ENCODE results near the gene WDR70. TPM values are rescaled to one million over a fixed set of nuclear protein-coding genes. Genes with fewer than 3 reads are reported as not detected.

WDR70 gene
- total RNA-seq, 2 donors from 2014 or later: 16.2 to 27.1 TPM

DNA sequence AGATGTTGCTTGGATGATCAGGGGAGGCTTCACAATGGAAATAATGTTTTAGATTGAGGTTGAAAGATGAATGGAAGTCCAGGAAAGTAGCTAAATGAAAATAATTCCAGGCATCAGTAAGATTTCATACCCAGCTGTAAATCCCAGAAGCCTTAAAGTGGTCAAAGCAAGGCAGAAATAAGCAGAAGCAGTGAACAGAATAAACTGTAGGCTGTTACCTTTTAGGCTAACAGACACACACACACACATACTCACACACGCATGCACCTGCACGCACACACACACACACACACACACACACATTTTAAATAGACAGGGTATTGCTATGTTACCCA is 175.3 kb downstream of the WDR70 start:
- WGBS: 78% methylated on average over 2 of the region's 2 CpGs
- DNase-seq (ENCODE audit: low spot score): no peak
- Histone ChIP-seq H3K4me1 (replicated peaks) (no peaks in the 10 kb centered on the region), H3K27me3 (replicated peaks; ENCODE audit: insufficient read depth) (no peaks in the 10 kb centered on the region), H3K27ac (no peak overlapping the region), H3K36me3 (no peaks in the 10 kb centered on the region), H3K9me3 (no peaks in the 10 kb centered on the region), H3K4me3 (no peak overlapping the region)
- intact Hi-C loops (cut with DNase I): no loop called here
- no peak for TF ChIP-seq CTCF (IDR thresholded peaks at IDR 0.05)
- no peak for TF ChIP-seq POLR2AphosphoS5 (IDR thresholded peaks at IDR 0.05)
- no peak for TF ChIP-seq POLR2A (IDR thresholded peaks at IDR 0.05)

DNA sequence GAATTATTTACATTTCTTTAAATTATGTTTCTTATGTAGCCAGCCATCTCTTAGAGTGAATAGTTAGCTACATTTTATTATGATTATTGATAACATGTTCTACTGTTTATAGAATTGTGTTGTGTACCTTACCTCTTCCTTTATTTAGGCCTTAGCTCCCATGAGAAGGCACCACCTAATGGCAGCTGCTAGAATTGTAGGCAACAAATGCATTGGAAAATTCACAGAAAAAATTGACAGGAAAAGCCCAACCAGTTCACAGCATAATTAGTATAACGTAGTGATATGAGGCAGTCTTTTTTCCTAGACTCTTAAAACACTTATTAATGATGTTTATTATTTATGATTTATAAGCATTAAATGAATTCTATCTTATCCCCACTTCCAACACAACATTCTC is 175.8 kb downstream of the WDR70 start:
- Histone ChIP-seq H3K4me1 (replicated peaks) (no peaks in the 10 kb centered on the region), H3K36me3 (no peaks in the 10 kb centered on the region), H3K27ac (no peak overlapping the region), H3K27me3 (replicated peaks; ENCODE audit: insufficient read depth) (no peaks in the 10 kb centered on the region), H3K9me3 (no peaks in the 10 kb centered on the region), H3K4me3 (no peak overlapping the region)
- intact Hi-C loops (cut with DNase I): no loop called here
- 0% methylated on average over 1 of the region's 1 CpG for WGBS
- TF ChIP-seq POLR2AphosphoS5 (IDR thresholded peaks at IDR 0.05) (no peak), CTCF (IDR thresholded peaks at IDR 0.05) (no peak), POLR2A (IDR thresholded peaks at IDR 0.05) (no peak)
- no peak for DNase-seq (ENCODE audit: low spot score)

DNA sequence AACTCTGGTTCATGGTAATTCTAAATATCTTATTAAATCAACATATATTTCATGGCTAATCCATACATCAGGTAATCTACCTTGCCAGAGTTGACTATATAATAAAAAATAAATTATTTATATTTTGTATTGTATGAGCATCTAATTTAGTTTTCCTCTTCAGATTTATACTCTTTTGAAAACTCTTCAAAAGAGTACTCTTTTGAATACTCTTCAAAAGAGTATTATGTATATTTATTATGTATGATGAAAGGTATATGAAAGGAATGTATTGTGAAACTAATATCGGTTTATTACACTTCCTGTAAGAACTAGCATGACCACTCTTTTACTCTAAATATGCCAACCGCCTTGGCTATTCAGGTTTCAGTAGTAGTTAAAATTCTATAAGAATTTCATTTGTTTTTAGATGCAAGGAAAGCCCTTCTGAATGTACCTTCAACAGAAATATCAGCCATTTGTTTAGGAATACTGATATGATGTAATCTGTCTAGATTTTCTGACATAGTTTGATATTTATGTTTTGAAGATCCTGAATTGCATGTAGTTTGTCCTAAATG is 178.7 kb downstream of the WDR70 start:
- Histone ChIP-seq H3K4me1 (replicated peaks) (no peaks in the 10 kb centered on the region), H3K27me3 (replicated peaks; ENCODE audit: insufficient read depth) (no peaks in the 10 kb centered on the region), H3K36me3 (no peaks in the 10 kb centered on the region), H3K27ac (no peak overlapping the region), H3K9me3 (no peaks in the 10 kb centered on the region), H3K4me3 (no peak overlapping the region)
- DNase-seq (ENCODE audit: low spot score): no peak
- WGBS: 79% methylated on average over 2 of the region's 2 CpGs
- TF ChIP-seq CTCF (IDR thresholded peaks at IDR 0.05) (no peak), POLR2A (IDR thresholded peaks at IDR 0.05) (no peak), POLR2AphosphoS5 (IDR thresholded peaks at IDR 0.05) (no peak)
- intact Hi-C loops (cut with DNase I): no loop called here

DNA sequence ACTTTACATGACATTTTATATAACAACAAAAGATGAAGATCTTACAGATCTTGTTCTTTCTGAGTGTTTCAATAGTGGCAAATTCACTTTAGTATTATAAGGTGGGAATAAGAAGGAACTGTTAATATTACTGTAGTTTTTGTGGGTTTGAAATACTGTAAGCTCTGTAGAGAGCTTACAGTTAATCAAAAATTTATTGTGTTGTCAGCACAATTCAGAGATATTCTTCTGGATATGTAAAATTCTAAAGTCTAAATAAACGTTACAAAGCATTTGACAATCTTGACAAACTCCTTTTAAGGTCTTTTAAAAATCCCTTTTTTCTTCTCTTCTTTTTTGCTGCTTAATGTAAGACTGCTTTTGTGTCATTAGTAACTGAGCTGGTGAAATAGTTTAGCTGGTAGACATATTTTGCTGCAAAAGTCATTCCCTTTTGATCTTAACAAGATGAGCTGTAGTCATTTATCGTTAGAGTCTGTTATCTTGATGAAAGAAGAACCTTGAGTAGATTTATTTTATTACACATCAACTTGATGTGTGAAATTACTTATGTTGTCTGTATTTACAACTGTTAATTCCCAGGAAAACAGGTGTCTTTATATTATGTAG is 186.0 kb downstream of the WDR70 start:
- Histone ChIP-seq H3K9me3 (no peaks in the 10 kb centered on the region), H3K27me3 (replicated peaks; ENCODE audit: insufficient read depth) (no peaks in the 10 kb centered on the region), H3K36me3 (no peaks in the 10 kb centered on the region), H3K27ac (no peak overlapping the region), H3K4me3 (no peak overlapping the region), H3K4me1 (replicated peaks) (no peaks in the 10 kb centered on the region)
- intact Hi-C loops (cut with DNase I): no loop called here
- 47% methylated on average over 2 of the region's 2 CpGs for WGBS
- no peak for TF ChIP-seq CTCF (IDR thresholded peaks at IDR 0.05)
- TF ChIP-seq POLR2A (IDR thresholded peaks at IDR 0.05): no peak
- no peak for TF ChIP-seq POLR2AphosphoS5 (IDR thresholded peaks at IDR 0.05)
- no peak for DNase-seq (ENCODE audit: low spot score)

- DNase-seq (ENCODE audit: low spot score): no peak
- intact Hi-C loops (cut with DNase I): no loop called here
- H3K27ac ChIP-seq: no peak overlapping the region
- TF ChIP-seq POLR2A (IDR thresholded peaks at IDR 0.05) (no peak), POLR2AphosphoS5 (IDR thresholded peaks at IDR 0.05) (no peak), CTCF (IDR thresholded peaks at IDR 0.05) (no peak)
- no peaks in the 10 kb centered on the region for H3K27me3 ChIP-seq (replicated peaks; ENCODE audit: insufficient read depth)
- H3K36me3 ChIP-seq: no peaks in the 10 kb centered on the region
- no peaks in the 10 kb centered on the region for H3K4me1 ChIP-seq (replicated peaks)
- H3K9me3 ChIP-seq: no peaks in the 10 kb centered on the region
- 69% methylated on average over 3 of the region's 3 CpGs for WGBS
- no peak overlapping the region for H3K4me3 ChIP-seq
Measured at GRCh38 chr5:37567566-37567965, 188.4 kb downstream of the WDR70 start.

Measured in prostate gland (tissue), 2 donors.